Activated CD4-positive, alpha-beta memory T cell treated with anti-CD3 and anti-CD28 coated beads, Interleukin-2, amount 10 ng/mL, durations not matched to agents 7 days and 5 days (primary cell): ENCODE data around the gene TRIM44. TPM values are rescaled to one million over a fixed set of nuclear protein-coding genes. Genes with fewer than 3 reads are reported as not detected.
"Not testable (repeated sequence)": the region's sequence is repeated elsewhere in the genome, so short reads cannot be mapped to it uniquely, and the experiment has no call there.

ENCODE experiments used
- CTCF ChIA-PET: fragments of 350-600 bp; sonication (Branson Sonifier 250); formaldehyde crosslinking; loops from one replicate; lab custom pipeline; 2021; ENCODE audit warnings: antibody characterized with exemption, inconsistent platforms; lab: Charles Lee
- POLR2A ChIA-PET: fragments of 350-600 bp; sonication (Branson Sonifier 250); formaldehyde crosslinking; loops from one replicate; lab custom pipeline; 2021; ENCODE audit warnings: antibody characterized with exemption; lab: Charles Lee
- DNase-seq: peaks from one replicate; pipeline ENCODE4 v3.0.0-alpha.2; 2020
- H3K27ac Mint-ChIP-seq: one replicate; pipeline ENCODE4 v1.8.0; 2021; ENCODE audit warnings: mild to moderate bottlenecking, mixed read lengths
- H3K27me3 Mint-ChIP-seq: one replicate; pipeline ENCODE4 v1.8.0; 2021; ENCODE audit warnings: mixed read lengths
- H3K36me3 Mint-ChIP-seq: one replicate; pipeline ENCODE4 v1.8.0; 2021; ENCODE audit warnings: low read depth, mixed read lengths
- H3K4me1 Mint-ChIP-seq: one replicate; pipeline ENCODE4 v1.8.0; 2021; ENCODE audit warnings: mixed read lengths
- H3K4me3 Mint-ChIP-seq: one replicate; pipeline ENCODE4 v1.8.0; 2021; ENCODE audit warnings: mild to moderate bottlenecking, mixed read lengths
- H3K9me3 Mint-ChIP-seq: one replicate; pipeline ENCODE4 v1.8.0; 2021; ENCODE audit warnings: mixed read lengths
- total RNA-seq, 2 experiments: library from RNA; stranded (reverse); gene quantifications; one replicate each; pipeline ENCODE4 v1.2.3, GENCODE V29; 2021

TRIM44 gene
- total RNA-seq, 2 experiments from 2014 or later = 17.7 to 20.8 TPM

DNA sequence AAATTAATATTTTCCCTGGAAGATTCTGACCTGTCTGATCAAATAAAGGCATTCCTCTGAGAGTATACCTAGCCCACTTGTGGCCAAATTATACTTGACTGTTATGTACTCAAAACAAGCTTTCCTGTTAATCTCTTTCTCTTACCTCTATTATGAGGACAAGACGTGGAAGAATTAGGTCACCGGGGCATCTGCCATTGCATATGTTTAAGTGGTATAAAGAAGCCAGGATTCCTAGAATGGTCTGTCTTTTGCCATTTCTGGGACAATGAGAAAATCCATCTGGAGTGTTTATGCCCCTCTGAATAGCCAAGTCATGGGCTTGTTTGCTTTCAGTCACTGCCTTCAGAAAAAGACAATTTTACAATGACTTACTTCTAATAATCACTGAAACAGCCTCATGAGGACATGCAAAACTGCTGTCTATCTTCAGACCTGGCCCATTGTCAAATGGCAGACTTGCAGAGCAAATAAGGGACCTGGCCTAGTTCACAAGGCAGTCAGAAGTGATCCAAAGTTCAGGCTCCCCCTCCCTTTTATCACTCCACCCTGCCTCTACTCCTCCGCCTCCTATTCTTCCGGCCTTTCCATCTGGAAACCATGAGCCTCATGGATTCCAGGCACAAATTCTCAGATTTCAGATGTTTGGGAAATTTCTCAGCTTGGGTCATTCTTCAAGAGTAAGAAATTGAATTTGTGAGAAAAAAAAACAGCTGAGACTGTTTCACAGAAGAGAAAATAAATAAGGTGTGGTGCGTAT is 153.2 kb downstream of the TRIM44 start:
- H3K4me3 Mint-ChIP-seq = no peak overlapping the region
- H3K27ac Mint-ChIP-seq = no peak overlapping the region
- CTCF ChIA-PET = no interaction called here
- H3K9me3 Mint-ChIP-seq = no peaks in the 10 kb centered on the region
- H3K27me3 Mint-ChIP-seq = no peaks in the 10 kb centered on the region
- POLR2A ChIA-PET = no interaction called here
- no peak for DNase-seq
- H3K36me3 Mint-ChIP-seq = no peaks in the 10 kb centered on the region
- no peaks in the 10 kb centered on the region for H3K4me1 Mint-ChIP-seq

- ChIA-PET CTCF (interaction anchor here (1.4 to 3.7 kb wide), 4 partner anchors 11 to 446 kb away, joined by 3 to 46 read pairs (median 13); no protein-coding TSS in a partner anchor), POLR2A (no interaction called here)
- Mint-ChIP-seq H3K36me3 (no peaks in the 10 kb centered on the region), H3K4me3 (no peak overlapping the region), H3K9me3 (no peaks in the 10 kb centered on the region), H3K4me1 (peaks cover 3% of the 10 kb centered on the region), H3K27ac (no peak overlapping the region), H3K27me3 (no peaks in the 10 kb centered on the region)
- no peak for DNase-seq
Observed at GRCh38 chr11:35820614-35821013, 158.0 kb downstream of the TRIM44 start.

- no peak overlapping the region for H3K27ac Mint-ChIP-seq
- POLR2A ChIA-PET = no interaction called here
Observed at GRCh38 chr11:35822815-35823495, 160.4 kb downstream of the TRIM44 start.

DNA sequence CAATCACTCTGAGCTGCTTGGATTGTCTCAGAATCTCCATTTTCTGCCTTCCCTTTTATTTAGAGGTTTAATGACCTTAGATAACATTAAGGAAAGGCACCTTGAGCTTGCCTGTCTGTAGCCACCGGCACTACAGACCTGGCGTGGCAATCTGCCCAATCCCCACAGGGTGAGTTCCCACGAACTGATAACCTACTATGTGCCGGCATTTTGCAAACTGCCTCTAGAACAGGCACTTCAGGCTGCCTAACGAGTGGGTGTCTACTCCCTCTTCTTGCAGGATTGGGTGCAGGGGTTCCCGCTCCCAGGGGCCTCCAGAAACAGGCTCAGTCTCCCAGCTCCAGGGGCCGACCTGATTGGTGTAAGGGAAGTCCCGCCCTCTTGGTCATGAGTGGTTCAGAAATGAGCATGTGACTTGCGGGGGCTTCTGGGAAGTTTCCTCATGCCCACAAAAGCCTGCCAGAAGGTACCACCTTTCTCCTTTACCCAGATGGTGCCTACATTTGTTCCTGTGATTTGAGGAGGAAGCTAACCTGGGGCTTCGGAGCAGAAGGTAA is 161.2 kb downstream of the TRIM44 start:
- ChIA-PET CTCF (interaction anchor here (2.3 kb wide), 1 partner anchor 19 kb away, joined by 5 read pairs; no protein-coding TSS in a partner anchor), POLR2A (no interaction called here)
- Mint-ChIP-seq H3K36me3 (no peaks in the 10 kb centered on the region), H3K27ac (no peak overlapping the region), H3K27me3 (no peaks in the 10 kb centered on the region), H3K9me3 (no peaks in the 10 kb centered on the region), H3K4me3 (no peak overlapping the region), H3K4me1 (peaks cover 3% of the 10 kb centered on the region)
- no peak for DNase-seq

More at GRCh38 chr11:35822815-35823495, 160.4 kb downstream of the TRIM44 start:
- DNase-seq = no peak
- Mint-ChIP-seq H3K27me3 (no peaks in the 10 kb centered on the region), H3K4me3 (no peak overlapping the region), H3K9me3 (no peaks in the 10 kb centered on the region), H3K36me3 (no peaks in the 10 kb centered on the region), H3K4me1 (peaks cover 3% of the 10 kb centered on the region)
- CTCF ChIA-PET = interaction anchor here (0.9 to 3.7 kb wide), 30 partner anchors 9 to 670 kb away, joined by 3 to 46 read pairs (median 5); no protein-coding TSS in a partner anchor

GRCh38 chr11:35825386-35825785 is 162.8 kb downstream of the TRIM44 start:
- H3K27me3 Mint-ChIP-seq = no peaks in the 10 kb centered on the region
- H3K36me3 Mint-ChIP-seq = no peaks in the 10 kb centered on the region
- no peak overlapping the region for H3K4me3 Mint-ChIP-seq
- ChIA-PET POLR2A (no interaction called here), CTCF (interaction anchor here (2.3 kb wide), 1 partner anchor 18 kb away, joined by 5 read pairs; no protein-coding TSS in a partner anchor)
- no peaks in the 10 kb centered on the region for H3K9me3 Mint-ChIP-seq
- peaks cover 3% of the 10 kb centered on the region for H3K4me1 Mint-ChIP-seq
- no peak for DNase-seq
- no peak overlapping the region for H3K27ac Mint-ChIP-seq

- no peaks in the 10 kb centered on the region for H3K36me3 Mint-ChIP-seq
- no peak for DNase-seq
- CTCF ChIA-PET = no interaction called here
- POLR2A ChIA-PET = no interaction called here
- H3K4me3 Mint-ChIP-seq = no peak overlapping the region
- peaks cover 3% of the 10 kb centered on the region for H3K4me1 Mint-ChIP-seq
- no peak overlapping the region for H3K27ac Mint-ChIP-seq
- H3K9me3 Mint-ChIP-seq = no peaks in the 10 kb centered on the region
- H3K27me3 Mint-ChIP-seq = no peaks in the 10 kb centered on the region
Observed at GRCh38 chr11:35826006-35826405, 163.4 kb downstream of the TRIM44 start.

- Mint-ChIP-seq H3K27ac (no peak overlapping the region), H3K36me3 (no peaks in the 10 kb centered on the region), H3K4me1 (peaks cover 2% of the 10 kb centered on the region), H3K4me3 (no peak overlapping the region), H3K9me3 (no peaks in the 10 kb centered on the region), H3K27me3 (no peaks in the 10 kb centered on the region)
- ChIA-PET CTCF (no interaction called here), POLR2A (no interaction called here)
- no peak for DNase-seq
Observed at GRCh38 chr11:35826949-35827348, 164.4 kb downstream of the TRIM44 start.

GRCh38 chr11:35836205-35836604 is 173.6 kb downstream of the TRIM44 start:
- Mint-ChIP-seq H3K4me3 (no peak overlapping the region), H3K4me1 (no peaks in the 10 kb centered on the region), H3K36me3 (no peaks in the 10 kb centered on the region), H3K27me3 (peaks cover 5% of the 10 kb centered on the region), H3K27ac (no peak overlapping the region), H3K9me3 (no peaks in the 10 kb centered on the region)
- POLR2A ChIA-PET = no interaction called here
- no peak for DNase-seq
- CTCF ChIA-PET = interaction anchor here (1.5 kb wide), 1 partner anchor 14 kb away, joined by 5 read pairs; no protein-coding TSS in a partner anchor

- Mint-ChIP-seq H3K27me3 (peaks cover 5% of the 10 kb centered on the region), H3K9me3 (no peaks in the 10 kb centered on the region), H3K4me1 (no peaks in the 10 kb centered on the region), H3K27ac (no peak overlapping the region), H3K36me3 (no peaks in the 10 kb centered on the region), H3K4me3 (no peak overlapping the region)
- POLR2A ChIA-PET = no interaction called here
- CTCF ChIA-PET = no interaction called here
- no peak for DNase-seq
Observed at GRCh38 chr11:35838071-35838470, 175.5 kb downstream of the TRIM44 start.

- POLR2A ChIA-PET, H3K27ac Mint-ChIP-seq, H3K36me3 Mint-ChIP-seq, H3K4me1 Mint-ChIP-seq, DNase-seq, H3K4me3 Mint-ChIP-seq, H3K27me3 Mint-ChIP-seq, H3K9me3 Mint-ChIP-seq: not testable (repeated sequence)
- CTCF ChIA-PET = interaction anchor here (0.6 kb wide), 1 partner anchor 420 kb away, joined by 4 read pairs; no protein-coding TSS in a partner anchor
Observed at GRCh38 chr11:35838697-35839367, 176.3 kb downstream of the TRIM44 start.

GRCh38 chr11:35839368-35840161 is 177.0 kb downstream of the TRIM44 start:
- POLR2A ChIA-PET = no interaction called here
- no peaks in the 10 kb centered on the region for H3K36me3 Mint-ChIP-seq
- CTCF ChIA-PET = interaction anchor here (0.6 kb wide), 1 partner anchor 419 kb away, joined by 4 read pairs; no protein-coding TSS in a partner anchor
- no peak overlapping the region for H3K4me3 Mint-ChIP-seq
- no peaks in the 10 kb centered on the region for H3K9me3 Mint-ChIP-seq
- no peaks in the 10 kb centered on the region for H3K4me1 Mint-ChIP-seq
- DNase-seq = no peak
- peaks cover 5% of the 10 kb centered on the region for H3K27me3 Mint-ChIP-seq
- H3K27ac Mint-ChIP-seq = no peak overlapping the region

- Mint-ChIP-seq H3K4me1 (no peaks in the 10 kb centered on the region), H3K4me3 (no peak overlapping the region), H3K36me3 (no peaks in the 10 kb centered on the region), H3K27me3 (peaks cover 3% of the 10 kb centered on the region), H3K9me3 (no peaks in the 10 kb centered on the region), H3K27ac (no peak overlapping the region)
- ChIA-PET POLR2A (no interaction called here), CTCF (interaction anchor here (1.3 kb wide), 1 partner anchor 20 kb away, joined by 4 read pairs; no protein-coding TSS in a partner anchor)
- DNase-seq = no peak
Observed at GRCh38 chr11:35841733-35842132, 179.2 kb downstream of the TRIM44 start.
